Hindlimb muscle (tissue), 1 donor: ENCODE data around the gene PCDHGB2. TPM values are rescaled to one million over a fixed set of nuclear protein-coding genes. Genes with fewer than 3 reads are reported as not detected.
"Not testable (repeated sequence)": the region's sequence is repeated elsewhere in the genome, so short reads cannot be mapped to it uniquely, and the experiment has no call there.

ENCODE experiments used
- DNase-seq: peaks from one replicate; pipeline ENCODE4 v3.0.0-alpha.2; 2013
- polyA plus RNA-seq: library from polyadenylated mRNA; unstranded; fragments of 120-200 nt; gene quantifications from one replicate; pipeline ENCODE4 v1.2.1, GENCODE V29; 2013; ENCODE audit not compliant: insufficient read length

Gene PCDHGB2
- polyA plus RNA-seq, result 2.8 TPM

- no peak for DNase-seq
Measured at GRCh38 chr5:141359790-141360426, at the start of gene PCDHGB2. PCDHGB2 (plus strand) TSS chr5:141359994; CDS start chr5:141360136, 142 bp downstream.

- no peak for DNase-seq
Measured at GRCh38 chr5:141313711-141314110, 46.1 kb upstream of the PCDHGB2 start.

GRCh38 chr5:141316963-141317362, 42.8 kb upstream of the PCDHGB2 start:
- not testable (repeated sequence) for DNase-seq

GRCh38 chr5:141319202-141319601, 40.6 kb upstream of the PCDHGB2 start:
- DNase-seq, result no peak

- no peak for DNase-seq
Measured at GRCh38 chr5:141319699-141320098, 40.1 kb upstream of the PCDHGB2 start.

GRCh38 chr5:141320225-141321169, 39.3 kb upstream of the PCDHGB2 start, which contains the start of gene TAF7:
TAF7 (minus strand) TSS chr5:141320784; CDS start chr5:141320044, 740 bp downstream.
- peak; percentile 95 for DNase-seq

- no peak for DNase-seq
Measured at GRCh38 chr5:141322261-141322660, 37.5 kb upstream of the PCDHGB2 start.

- DNase-seq, result peak; percentile 17
Measured at GRCh38 chr5:141326088-141326854, 33.5 kb upstream of the PCDHGB2 start.

- no peak for DNase-seq
Measured at GRCh38 chr5:141328231-141328630, 31.6 kb upstream of the PCDHGB2 start.

- DNase-seq, result no peak
Measured at GRCh38 chr5:141330299-141331080, 29.3 kb upstream of the PCDHGB2 start, which contains the start of gene PCDHGA1. PCDHGA1 (plus strand) TSS chr5:141330514.

GRCh38 chr5:141332571-141332970, 27.2 kb upstream of the PCDHGB2 start:
- DNase-seq, result not testable (repeated sequence)

- DNase-seq, result peak; percentile 19
Measured at GRCh38 chr5:141338538-141339306, 21.1 kb upstream of the PCDHGB2 start, which contains the start of gene PCDHGA2. PCDHGA2 (plus strand) TSS chr5:141338760.

- not testable (repeated sequence) for DNase-seq
Measured at GRCh38 chr5:141340781-141341354, 18.9 kb upstream of the PCDHGB2 start.

- no peak for DNase-seq
Measured at GRCh38 chr5:141342773-141343172, 17.0 kb upstream of the PCDHGB2 start.

GRCh38 chr5:141343242-141343952, 16.4 kb upstream of the PCDHGB2 start, which contains the start of gene PCDHGA3:
PCDHGA3 (plus strand) TSS chr5:141343829; CDS start chr5:141344034, 205 bp downstream.
- no peak for DNase-seq

GRCh38 chr5:141343953-141344463, 15.8 kb upstream of the PCDHGB2 start:
- no peak for DNase-seq

- no peak for DNase-seq
Measured at GRCh38 chr5:141345327-141345726, 14.5 kb upstream of the PCDHGB2 start.

- DNase-seq, result not testable (repeated sequence)
Measured at GRCh38 chr5:141346017-141346416, 13.8 kb upstream of the PCDHGB2 start.

- DNase-seq, result no peak
Measured at GRCh38 chr5:141349917-141350619, 9.7 kb upstream of the PCDHGB2 start, which contains the start of gene PCDHGB1. PCDHGB1 (plus strand) TSS chr5:141350099; CDS start chr5:141350261, 162 bp downstream.
